Umbilical cord (tissue), 2 donors: ENCODE data around the gene DYNC1I1. TPM values are rescaled to one million over a fixed set of nuclear protein-coding genes. Genes with fewer than 3 reads are reported as not detected.

Experiments used
- DNase-seq: peaks from one replicate; pipeline ENCODE4 v3.0.0-alpha.2; 2015; ENCODE audit warnings: low spot score
- total RNA-seq: library from RNA; depleted of rRNA; stranded (reverse); fragments of >200 nt; gene quantifications from one replicate; pipeline ENCODE4 v1.2.3, GENCODE V29; 2014; ENCODE audit warnings: low replicate concordance; ENCODE audit not compliant: insufficient read depth

Gene DYNC1I1
- total RNA-seq, 1 donor from 2014 or later, result 2.9 TPM

DNA sequence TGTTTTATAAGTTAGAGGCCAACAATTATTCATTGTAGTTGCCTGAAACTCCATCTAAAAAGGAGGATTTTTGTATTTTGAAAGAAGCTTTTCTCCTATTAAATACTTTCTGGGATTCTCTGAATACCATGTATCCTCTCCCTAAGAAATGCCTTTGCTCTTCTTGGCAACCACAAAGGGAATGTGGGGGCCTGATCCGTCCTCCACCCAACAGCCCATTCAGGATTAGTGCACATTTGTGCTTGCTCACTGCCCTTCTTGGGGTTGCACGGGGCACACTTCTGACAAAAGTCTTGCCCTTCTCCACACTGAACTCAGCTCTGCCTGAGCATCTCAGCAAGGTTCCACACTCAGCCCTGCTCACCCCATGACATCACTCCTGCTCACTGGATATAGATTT is 355.4 kb downstream of the DYNC1I1 start:
- DNase-seq, result no peak

- no peak for DNase-seq
These were observed 359.2 kb downstream of the DYNC1I1 start for GRCh38 chr7:96131525-96131924.

- DNase-seq, result no peak
These were observed 362.9 kb downstream of the DYNC1I1 start for GRCh38 chr7:96135241-96135640.

- no peak for DNase-seq
These were observed 364.4 kb downstream of the DYNC1I1 start for GRCh38 chr7:96136600-96137239.

DNA sequence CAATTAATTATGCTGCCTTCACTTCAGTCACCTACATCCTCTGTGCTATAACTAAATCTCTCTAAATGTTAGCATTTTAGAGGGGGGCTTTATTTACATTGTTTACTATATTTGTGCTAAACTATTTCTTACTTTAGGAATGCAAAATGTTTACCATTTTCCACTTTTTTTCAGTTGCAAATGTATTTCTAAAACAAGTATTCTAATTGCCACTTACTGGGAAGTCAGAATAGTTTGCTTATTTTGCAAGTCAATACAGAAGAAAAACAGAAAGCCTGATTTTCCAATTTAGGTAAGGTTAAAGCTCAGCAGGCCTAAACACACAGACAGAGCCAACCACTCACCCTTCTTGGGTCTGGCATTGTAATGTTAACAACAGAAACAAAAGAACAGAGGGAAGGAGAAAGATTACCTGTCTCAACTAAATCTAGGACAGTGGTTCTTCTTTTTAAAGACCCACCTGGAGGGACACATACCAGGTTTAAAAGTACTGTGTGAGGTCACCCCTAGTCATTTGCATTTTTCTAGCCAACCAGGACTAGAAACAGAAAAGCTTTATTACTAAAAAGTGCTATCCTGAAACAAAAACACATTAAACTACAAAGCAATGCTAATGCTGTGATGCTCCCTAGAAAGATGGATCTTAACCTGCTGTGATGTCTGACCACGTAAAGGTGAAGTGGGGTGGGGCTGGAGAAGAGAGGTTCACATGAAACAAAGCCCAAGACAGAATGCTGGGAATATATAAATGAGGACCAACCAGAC is 371.3 kb downstream of the DYNC1I1 start:
- no peak for DNase-seq

- no peak for DNase-seq
These were observed 371.8 kb downstream of the DYNC1I1 start for GRCh38 chr7:96144260-96144526.

Other genes starting within 250 kb of the DYNC1I1 start
- gene PDK4, start 176.0 kb upstream of the DYNC1I1 start, total RNA-seq, result 17.6 TPM